ENCODE data around the gene NMNAT1.
"Not testable (repeated sequence)": the region's sequence is repeated elsewhere in the genome, so short reads cannot be mapped to it uniquely, and the experiment has no call there.

The NMNAT1 gene

DNA sequence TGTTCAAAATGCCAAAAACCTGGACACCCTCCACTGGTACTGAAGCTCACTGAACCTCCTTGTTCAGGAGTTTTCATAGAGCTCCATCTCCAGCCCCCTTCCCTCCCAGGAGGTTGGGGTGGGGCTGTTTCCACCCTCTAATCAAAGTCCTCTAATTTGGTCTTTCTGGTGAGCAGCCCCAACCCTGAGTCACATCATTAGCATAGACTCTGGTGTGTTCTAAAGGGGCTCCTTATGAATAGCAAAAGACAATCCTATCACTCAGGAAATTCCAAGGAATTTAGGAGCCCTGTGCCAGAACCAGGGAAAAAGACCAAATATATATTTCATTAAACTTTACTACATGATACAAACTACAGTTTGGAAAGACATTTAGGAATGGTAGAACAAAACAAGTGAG, 76.3 kb downstream of the NMNAT1 start:
- H3K4me3 ChIP-seq (ENCODE audit: low read length, poor library complexity, severe bottlenecking) = no peak overlapping the region
- no peak overlapping the region for H3K4me2 ChIP-seq (ENCODE audit: low read depth, low read length, poor library complexity, severe bottlenecking)
- no peaks in the 10 kb centered on the region for H3K27me3 ChIP-seq (ENCODE audit: insufficient read depth, low read length, poor library complexity, severe bottlenecking)
- H3K4me1 ChIP-seq (ENCODE audit: insufficient read depth, low read length, poor library complexity, severe bottlenecking) = no peaks in the 10 kb centered on the region
- H3K36me3 ChIP-seq (ENCODE audit: insufficient read depth, low read length) = no peaks in the 10 kb centered on the region
- no peaks in the 10 kb centered on the region for H3K9me3 ChIP-seq (ENCODE audit: insufficient read depth, low read depth, low read length)
- H3K79me2 ChIP-seq (ENCODE audit: insufficient read depth, low read length) = no peaks in the 10 kb centered on the region
- H2AFZ ChIP-seq (ENCODE audit: low read length) = no peak overlapping the region
- H3F3A ChIP-seq (ENCODE audit: low read depth) = no peaks in the 10 kb centered on the region
- TF ChIP-seq, protein P1, sequence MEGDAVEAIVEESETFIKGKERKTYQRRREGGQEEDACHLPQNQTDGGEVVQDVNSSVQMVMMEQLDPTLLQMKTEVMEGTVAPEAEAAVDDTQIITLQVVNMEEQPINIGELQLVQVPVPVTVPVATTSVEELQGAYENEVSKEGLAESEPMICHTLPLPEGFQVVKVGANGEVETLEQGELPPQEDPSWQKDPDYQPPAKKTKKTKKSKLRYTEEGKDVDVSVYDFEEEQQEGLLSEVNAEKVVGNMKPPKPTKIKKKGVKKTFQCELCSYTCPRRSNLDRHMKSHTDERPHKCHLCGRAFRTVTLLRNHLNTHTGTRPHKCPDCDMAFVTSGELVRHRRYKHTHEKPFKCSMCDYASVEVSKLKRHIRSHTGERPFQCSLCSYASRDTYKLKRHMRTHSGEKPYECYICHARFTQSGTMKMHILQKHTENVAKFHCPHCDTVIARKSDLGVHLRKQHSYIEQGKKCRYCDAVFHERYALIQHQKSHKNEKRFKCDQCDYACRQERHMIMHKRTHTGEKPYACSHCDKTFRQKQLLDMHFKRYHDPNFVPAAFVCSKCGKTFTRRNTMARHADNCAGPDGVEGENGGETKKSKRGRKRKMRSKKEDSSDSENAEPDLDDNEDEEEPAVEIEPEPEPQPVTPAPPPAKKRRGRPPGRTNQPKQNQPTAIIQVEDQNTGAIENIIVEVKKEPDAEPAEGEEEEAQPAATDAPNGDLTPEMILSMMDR (conservative IDR thresholded peaks at IDR 0.05; ENCODE audit: low read length) = no peak
- no peak for TF ChIP-seq EZH2phosphoT487 (IDR thresholded peaks at IDR 0.05; ENCODE audit: borderline replicate concordance)
- H3K9me2 ChIP-seq (replicated peaks; ENCODE audit: low read depth, low read length) = no peaks in the 10 kb centered on the region
- H3K9ac ChIP-seq (ENCODE audit: low read depth, low read length, poor library complexity, severe bottlenecking) = no peak overlapping the region
- H4K20me1 ChIP-seq (ENCODE audit: insufficient read depth, low read length, poor library complexity, severe bottlenecking) = no peaks in the 10 kb centered on the region

DNA sequence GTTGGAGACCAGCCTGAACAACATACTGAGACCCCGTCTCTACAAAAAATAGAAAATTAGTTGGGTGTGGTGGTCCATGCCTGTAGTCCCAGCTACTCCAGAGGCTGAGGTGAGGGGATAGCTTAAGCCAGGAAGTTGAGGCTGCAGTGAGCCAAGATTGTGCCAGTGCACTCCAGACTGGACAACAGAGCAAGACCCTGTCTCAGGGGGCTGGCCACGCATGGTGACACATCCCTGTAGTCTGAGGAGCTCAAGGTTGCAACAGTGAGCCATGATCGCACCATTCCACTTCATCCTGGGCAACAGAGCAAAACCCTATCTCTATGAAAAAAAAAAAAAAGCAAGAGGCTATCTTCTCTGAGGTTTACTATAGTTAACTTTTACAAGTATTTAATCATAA, 76.8 kb downstream of the NMNAT1 start:
- Histone ChIP-seq H3K9me3 (ENCODE audit: insufficient read depth, low read depth, low read length) (no peaks in the 10 kb centered on the region), H3K36me3 (ENCODE audit: insufficient read depth, low read length) (no peaks in the 10 kb centered on the region), H3K79me2 (ENCODE audit: insufficient read depth, low read length) (no peaks in the 10 kb centered on the region), H3K4me1 (ENCODE audit: insufficient read depth, low read length, poor library complexity, severe bottlenecking) (no peaks in the 10 kb centered on the region), H3K27me3 (ENCODE audit: insufficient read depth, low read length, poor library complexity, severe bottlenecking) (no peaks in the 10 kb centered on the region), H3K9ac (ENCODE audit: low read depth, low read length, poor library complexity, severe bottlenecking) (no peak overlapping the region), H3F3A (ENCODE audit: low read depth) (no peaks in the 10 kb centered on the region), H3K4me2 (ENCODE audit: low read depth, low read length, poor library complexity, severe bottlenecking) (no peak overlapping the region), H4K20me1 (ENCODE audit: insufficient read depth, low read length, poor library complexity, severe bottlenecking) (no peaks in the 10 kb centered on the region), H3K4me3 (ENCODE audit: low read length, poor library complexity, severe bottlenecking) (no peak overlapping the region), H2AFZ (ENCODE audit: low read length) (no peak overlapping the region), H3K9me2 (replicated peaks; ENCODE audit: low read depth, low read length) (no peaks in the 10 kb centered on the region)
- TF ChIP-seq, protein P1 (conservative IDR thresholded peaks at IDR 0.05; ENCODE audit: low read length) = no peak
- TF ChIP-seq EZH2phosphoT487 (IDR thresholded peaks at IDR 0.05; ENCODE audit: borderline replicate concordance) = no peak

DNA sequence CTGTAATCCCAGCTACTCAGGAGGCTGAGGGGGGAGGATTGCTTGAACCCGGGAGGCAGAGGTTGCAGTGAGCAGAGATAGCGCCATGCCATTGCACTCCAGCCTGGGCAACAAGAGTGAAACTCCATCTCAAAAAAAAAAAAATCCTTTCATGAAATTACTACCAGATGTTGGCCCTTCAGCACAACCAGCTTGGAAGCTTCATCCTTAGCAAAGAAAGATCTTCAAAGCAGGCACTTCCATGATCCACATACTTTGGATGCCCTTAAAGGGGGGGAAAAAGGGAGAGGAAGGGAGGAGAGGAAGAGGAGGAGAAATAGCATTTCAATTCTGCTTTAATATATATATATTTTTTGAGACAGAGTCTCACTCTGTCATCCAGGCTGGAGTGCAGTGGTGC, 77.4 kb downstream of the NMNAT1 start:
- H3K4me2 ChIP-seq (ENCODE audit: low read depth, low read length, poor library complexity, severe bottlenecking); H3K9me2 ChIP-seq (replicated peaks; ENCODE audit: low read depth, low read length); H3K9ac ChIP-seq (ENCODE audit: low read depth, low read length, poor library complexity, severe bottlenecking); H3F3A ChIP-seq (ENCODE audit: low read depth); H3K79me2 ChIP-seq (ENCODE audit: insufficient read depth, low read length); H3K27me3 ChIP-seq (ENCODE audit: insufficient read depth, low read length, poor library complexity, severe bottlenecking); H3K9me3 ChIP-seq (ENCODE audit: insufficient read depth, low read depth, low read length); H3K36me3 ChIP-seq (ENCODE audit: insufficient read depth, low read length); H3K4me3 ChIP-seq (ENCODE audit: low read length, poor library complexity, severe bottlenecking); H2AFZ ChIP-seq (ENCODE audit: low read length); H3K4me1 ChIP-seq (ENCODE audit: insufficient read depth, low read length, poor library complexity, severe bottlenecking); H4K20me1 ChIP-seq (ENCODE audit: insufficient read depth, low read length, poor library complexity, severe bottlenecking): not testable (repeated sequence)

DNA sequence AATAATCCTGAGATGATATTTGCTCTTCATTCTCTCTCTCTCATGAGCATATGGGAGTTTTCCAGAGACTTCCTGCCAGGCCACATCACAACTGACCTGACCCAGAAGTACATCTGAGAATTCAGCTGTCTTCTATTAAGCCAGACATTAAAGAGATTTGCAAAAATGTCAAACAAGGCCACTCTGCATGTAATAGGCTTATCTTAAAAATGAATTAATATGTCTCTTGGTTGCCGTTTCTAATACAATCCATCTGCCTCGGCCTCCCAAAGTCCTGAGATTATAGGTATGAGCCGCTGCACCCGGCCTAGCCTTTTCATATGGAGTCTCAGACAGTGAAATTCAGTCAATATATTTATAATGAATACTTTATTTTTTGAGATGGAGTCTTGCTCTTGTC, 78.7 kb downstream of the NMNAT1 start:
- not testable (repeated sequence) for H3K9me3 ChIP-seq (ENCODE audit: insufficient read depth, low read depth, low read length); H3K9ac ChIP-seq (ENCODE audit: low read depth, low read length, poor library complexity, severe bottlenecking); H4K20me1 ChIP-seq (ENCODE audit: insufficient read depth, low read length, poor library complexity, severe bottlenecking); H3F3A ChIP-seq (ENCODE audit: low read depth); H3K4me3 ChIP-seq (ENCODE audit: low read length, poor library complexity, severe bottlenecking); H3K79me2 ChIP-seq (ENCODE audit: insufficient read depth, low read length); H2AFZ ChIP-seq (ENCODE audit: low read length); H3K4me1 ChIP-seq (ENCODE audit: insufficient read depth, low read length, poor library complexity, severe bottlenecking); H3K27me3 ChIP-seq (ENCODE audit: insufficient read depth, low read length, poor library complexity, severe bottlenecking); H3K9me2 ChIP-seq (replicated peaks; ENCODE audit: low read depth, low read length); H3K36me3 ChIP-seq (ENCODE audit: insufficient read depth, low read length); H3K4me2 ChIP-seq (ENCODE audit: low read depth, low read length, poor library complexity, severe bottlenecking)
